8988T (cell line): ENCODE measurements around the gene EIPR1.
"Not testable (repeated sequence)": the region's sequence is repeated elsewhere in the genome, so short reads cannot be mapped to it uniquely, and the experiment has no call there.

Experiments
- DNase-seq: peaks from one replicate; pipeline ENCODE4 v3.0.0; 2011

The EIPR1 gene

DNA sequence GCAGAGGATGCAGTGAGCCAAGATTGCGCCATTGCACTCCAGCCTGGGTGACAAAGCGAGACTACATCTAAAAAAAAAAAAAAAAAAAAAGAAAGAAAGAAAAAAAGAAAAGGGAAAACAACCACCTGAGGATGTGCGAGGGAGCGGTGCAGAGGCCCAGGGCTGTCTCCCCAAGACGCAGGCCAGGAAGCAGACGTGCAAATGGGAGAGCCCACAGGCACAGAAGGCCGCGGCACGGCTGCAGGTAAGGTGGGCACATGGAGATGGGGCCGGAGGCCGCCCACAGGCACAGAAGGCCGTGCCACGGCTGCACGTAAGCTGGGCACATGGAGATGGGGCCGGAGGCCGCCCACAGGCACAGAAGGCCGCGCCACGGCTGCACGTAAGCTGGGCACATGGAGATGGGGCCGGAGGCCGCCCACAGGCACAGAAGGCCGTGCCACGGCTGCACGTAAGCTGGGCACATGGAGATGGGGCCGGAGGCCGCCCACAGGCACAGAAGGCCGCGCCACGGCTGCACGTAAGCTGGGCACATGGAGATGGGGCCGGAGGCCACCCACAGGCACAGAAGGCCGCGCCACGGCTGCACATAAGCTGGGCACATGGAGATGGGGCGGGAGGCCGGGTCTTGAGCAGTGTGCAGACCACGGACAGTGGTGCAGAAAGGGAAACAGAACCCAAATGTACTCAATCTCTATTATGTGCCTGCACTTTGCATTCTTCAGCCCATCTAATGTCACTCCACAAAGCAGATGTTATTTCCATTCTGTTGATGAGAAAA is 93.6 kb downstream of the EIPR1 start:
- DNase-seq = not testable (repeated sequence)

GRCh38 chr2:3283206-3283605 is 94.4 kb downstream of the EIPR1 start:
- DNase-seq = no peak

DNA sequence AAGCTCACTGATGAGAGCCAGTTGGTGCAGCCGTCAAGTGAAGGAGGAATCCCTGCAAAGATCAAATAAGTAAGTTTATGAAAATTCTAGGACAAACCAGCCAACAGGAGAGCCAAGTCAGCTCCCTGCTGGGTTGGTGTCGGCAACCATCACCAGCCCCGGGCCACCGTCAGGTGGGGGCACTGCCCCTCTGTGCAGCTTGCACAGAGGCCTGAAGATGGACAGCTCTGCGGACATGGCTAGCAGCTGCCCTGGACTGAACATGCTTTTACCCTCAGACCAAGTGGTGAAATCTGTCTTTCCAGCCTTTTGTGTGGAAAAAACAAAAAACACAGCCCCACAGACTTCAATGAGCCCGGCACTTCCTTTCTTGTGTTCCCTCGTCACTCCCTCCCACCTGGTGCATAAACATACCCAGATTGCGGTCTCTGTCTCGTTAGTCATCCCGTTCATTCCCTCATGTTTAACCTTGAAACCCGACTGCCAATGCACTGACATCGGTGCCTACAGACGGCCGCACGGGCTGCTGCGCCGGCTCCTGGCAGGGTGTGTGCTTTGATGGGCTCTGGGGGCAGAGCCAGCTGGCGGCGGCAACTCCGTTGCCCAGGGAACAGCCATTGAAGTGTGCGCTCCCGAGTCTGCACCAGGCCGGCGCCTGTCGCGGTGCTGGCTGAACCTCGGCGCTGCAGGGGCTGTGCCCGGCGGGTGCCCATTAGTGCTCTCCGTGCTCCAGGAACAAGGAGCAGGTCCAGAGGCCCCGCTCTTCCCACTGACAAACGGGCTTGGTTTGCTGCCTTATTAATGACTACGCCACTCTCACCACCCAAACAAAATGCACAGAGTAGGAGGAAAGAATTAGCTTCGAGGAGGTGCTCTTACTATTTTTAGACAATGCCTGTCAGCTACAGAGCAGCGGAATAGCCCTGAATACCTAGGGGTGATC is 95.3 kb downstream of the EIPR1 start:
- DNase-seq = no peak

DNA sequence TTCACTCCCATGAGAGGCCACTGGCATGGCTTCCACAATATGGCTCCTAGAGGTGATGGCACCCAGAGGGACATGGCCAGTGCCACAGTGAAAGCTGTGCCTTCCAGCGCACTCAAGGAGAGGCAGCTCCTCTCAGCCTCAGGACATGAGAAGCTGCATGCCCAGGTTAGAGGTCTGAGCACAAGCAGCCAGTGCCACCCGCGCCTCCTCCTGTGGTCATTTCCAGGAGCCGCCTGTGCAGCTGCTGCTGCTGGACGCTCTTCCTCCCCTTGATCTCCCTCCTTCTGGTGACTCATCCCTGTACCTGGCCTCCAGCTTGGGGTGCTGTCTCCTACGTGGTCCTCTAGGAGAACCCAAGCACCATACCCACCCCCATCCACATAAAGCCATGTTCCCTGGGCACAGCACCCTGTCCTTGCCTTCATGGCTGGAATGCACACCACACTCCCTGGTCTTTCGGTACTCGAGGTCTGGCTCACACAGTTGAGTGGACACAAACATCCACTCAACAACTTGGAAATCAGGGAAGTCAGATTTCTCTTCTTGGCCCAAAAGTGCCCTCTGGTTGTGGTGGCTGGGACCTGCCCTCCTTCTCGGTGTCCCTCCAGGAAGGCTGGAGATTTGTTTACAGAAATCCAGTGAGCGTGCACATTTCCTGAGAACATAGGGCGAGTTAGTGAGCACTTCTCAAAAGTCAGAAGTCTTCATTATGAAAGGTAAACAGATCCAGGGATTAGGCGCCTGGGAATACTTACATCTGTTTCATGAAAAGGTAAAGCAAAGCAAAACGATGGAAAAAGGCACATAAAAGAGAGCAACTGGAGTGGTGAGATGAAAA is 96.7 kb downstream of the EIPR1 start:
- DNase-seq = no peak

GRCh38 chr2:3280197-3280596 is 97.4 kb downstream of the EIPR1 start:
- DNase-seq = no peak

- DNase-seq = no peak
These were observed 98.2 kb downstream of the EIPR1 start for GRCh38 chr2:3279236-3279960.

DNA sequence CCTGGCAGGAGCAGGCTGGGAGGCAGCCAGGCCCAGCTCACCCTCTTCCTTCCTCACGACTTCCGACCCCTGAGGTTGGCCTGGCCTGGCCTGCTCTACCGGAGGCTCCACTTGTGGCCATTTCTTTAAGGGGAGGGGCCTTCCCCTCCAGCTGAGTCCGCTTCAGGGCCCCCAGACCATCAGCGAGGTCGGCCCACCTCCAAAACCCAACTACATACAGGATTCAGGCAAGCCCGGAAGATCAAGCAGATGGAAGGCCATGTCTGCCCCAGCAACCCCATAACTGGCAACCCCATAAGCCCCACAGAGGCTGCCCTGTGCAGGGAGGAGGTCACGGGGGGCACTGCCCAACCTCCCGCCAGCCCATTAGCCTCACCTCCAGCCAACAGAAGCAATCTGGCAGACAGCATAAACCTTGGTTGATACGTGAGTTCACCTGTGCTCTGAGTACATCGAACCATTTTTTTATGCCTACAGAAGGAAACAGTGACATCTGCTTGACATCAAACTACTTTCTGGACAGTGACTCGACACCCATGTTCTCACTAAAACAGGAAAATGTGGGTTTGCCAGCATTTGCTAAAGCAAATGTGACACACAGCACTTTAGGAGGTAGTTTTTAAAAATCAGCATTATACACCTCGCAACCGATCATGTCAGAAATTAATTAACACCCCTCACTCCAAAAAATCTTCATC is 98.9 kb downstream of the EIPR1 start:
- no peak for DNase-seq

GRCh38 chr2:3277748-3278520 is 99.7 kb downstream of the EIPR1 start:
- no peak for DNase-seq

GRCh38 chr2:3277050-3277747 is 100.4 kb downstream of the EIPR1 start:
- DNase-seq = no peak

- no peak for DNase-seq
These were observed 104.9 kb downstream of the EIPR1 start for GRCh38 chr2:3272761-3273160.

DNA sequence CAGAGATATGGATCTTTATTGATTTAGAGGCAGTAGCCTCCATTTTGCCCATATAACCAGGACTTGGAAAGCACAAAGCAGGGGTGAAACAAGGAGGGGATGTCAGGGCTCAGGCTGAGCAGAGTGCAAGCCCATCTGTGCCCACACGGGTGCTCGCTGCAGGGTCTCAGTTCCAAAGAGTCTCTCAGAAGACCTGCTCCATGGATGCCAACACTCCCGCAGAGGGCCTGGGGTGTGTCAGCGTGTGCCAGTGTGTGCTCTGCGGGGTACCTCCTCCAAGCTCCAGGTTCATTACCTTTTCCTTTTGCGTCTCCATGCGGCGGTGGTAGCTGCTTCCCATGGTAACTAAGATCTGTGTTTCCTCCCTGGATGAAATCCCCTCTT is 107.5 kb downstream of the EIPR1 start:
- no peak for DNase-seq

DNA sequence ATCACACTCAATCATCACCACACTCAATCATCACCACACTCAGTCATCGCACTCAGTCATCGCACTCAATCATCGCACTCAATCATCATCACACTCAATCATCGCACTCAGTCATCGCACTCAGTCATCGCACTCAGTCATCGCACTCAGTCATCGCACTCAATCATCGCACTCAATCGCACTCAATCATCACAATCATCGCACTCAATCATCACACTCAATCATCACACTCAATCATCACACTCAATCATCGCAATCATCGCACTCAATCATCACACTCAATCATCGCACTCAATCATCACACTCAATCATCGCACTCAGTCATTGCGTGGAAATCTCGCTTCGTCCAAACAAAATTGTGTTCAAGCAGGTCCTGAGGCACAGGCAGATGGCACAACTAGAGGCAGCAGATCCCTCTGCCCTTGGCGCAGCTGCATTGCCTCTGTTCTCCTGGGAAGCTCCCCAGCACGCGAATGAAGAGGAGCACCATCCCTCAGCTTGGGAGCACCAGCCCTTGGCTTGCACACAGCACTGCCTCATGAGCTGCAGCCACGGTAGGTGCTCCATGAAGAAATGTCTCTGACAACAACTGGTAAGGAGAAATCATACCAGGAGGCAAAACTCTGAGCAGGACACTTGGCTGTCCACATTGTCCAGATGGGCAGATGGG is 108.1 kb downstream of the EIPR1 start:
- no peak for DNase-seq

- no peak for DNase-seq
These were observed 109.0 kb downstream of the EIPR1 start for GRCh38 chr2:3268705-3269029.

DNA sequence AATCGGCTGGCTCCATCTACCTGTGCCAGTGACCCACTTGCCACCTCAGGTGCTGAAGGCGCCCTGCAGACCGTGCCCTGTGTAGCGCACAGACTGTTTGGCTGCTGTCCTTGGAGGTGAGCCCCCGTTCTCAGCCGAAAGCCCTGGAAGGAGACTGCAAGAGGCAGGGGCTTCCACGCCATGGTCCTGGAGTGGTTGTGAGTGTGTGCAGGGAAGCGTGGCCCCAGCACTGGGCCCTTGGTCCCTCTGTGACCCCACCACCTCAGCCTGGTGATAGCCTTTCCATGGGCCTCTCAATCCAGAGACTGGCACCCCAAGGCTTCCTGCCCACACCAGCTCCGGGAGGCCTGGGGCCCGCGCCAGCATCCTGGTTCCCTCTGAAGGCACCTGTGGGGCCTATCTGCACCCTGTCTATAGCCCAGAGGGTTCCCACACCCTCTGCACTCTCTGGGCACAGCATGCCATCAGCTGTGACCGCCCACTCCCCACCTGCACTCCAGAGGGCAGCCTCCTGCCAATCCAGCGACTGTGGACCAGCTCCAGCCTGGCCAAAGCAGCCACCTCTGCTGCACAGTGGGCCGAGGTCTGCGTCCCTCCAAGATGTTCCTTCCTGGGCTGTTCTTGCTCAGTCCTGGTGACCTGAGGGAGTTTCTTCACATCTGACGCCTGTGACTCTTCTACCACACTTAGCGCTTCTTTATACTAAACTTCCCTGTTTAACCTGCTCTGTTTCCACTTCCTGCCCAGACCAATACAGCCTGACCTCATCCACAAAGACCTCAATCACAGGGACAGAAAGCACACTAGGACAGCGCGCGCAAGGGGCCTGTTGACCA is 109.5 kb downstream of the EIPR1 start:
- DNase-seq = no peak

DNA sequence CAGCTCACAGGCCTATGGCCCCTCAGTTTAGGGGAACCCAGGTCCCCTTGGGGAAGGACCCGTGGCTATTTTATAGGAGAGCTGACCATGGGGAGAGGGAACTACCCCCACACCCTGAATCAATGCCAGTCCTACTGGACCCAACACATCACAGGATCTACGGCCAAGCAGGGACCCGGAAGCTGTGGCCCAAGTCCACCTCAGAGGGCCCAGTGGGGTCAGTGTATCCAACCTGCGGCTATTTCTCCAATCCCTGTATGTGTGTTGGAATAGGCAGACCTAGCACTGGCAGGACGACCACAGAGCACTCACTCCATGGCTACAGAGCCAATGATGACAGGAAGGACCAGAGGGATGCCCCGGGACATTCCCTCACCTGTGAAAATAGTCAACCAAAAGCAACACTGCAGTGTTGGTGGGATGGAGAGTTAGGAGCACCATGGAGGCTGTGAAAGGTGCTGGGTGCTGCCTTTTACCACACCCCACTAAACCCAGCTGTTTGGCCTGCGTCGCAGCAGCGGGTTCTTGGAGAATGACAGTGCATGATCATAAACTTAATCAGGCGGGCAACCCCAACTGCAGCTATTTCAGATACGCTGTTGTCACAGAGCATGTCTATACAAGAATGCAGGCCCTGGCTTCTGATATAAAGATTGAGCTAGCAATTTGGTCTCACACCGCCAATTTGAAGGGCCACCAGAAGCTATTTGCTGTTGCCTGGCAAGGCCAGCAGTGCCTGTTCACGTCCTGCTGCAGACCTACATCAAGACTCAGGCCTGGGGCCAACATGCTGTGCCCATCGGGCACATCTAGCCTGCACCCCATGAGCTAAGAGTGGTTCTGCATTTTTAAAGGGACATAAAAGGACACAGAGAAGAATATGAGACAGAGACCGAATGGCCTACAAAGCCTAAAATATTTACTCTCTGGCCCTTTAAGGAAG is 110.4 kb downstream of the EIPR1 start:
- no peak for DNase-seq

GRCh38 chr2:3265981-3266924 is 111.4 kb downstream of the EIPR1 start:
- no peak for DNase-seq

DNA sequence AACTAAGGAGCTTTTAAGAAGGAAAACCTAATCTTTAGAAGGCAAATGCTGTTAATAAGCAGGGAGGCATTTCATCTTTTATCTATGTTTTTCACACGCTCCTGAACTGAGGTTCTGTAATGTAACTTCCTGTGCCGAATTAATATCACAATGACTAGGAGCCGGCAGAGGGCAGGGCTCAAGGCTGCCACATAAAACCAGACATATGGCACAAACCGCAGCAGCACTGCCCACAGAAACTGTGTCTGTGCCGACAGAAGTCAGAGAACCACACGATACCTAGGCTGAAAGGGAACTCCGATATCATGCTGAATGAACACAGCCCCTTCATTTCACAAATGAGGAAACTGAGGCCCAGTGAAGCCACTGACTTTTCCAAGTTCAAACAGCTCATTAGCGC is 112.1 kb downstream of the EIPR1 start:
- DNase-seq = no peak
